Urinary bladder (tissue), 4 donors: Measurements from ENCODE around the gene YARS1. TPM values are rescaled to one million over a fixed set of nuclear protein-coding genes. Genes with fewer than 3 reads are reported as not detected.
A peak's percentile ranks its signal among the peaks of the same experiment; 100 is the strongest.

Source experiments
- DNase-seq: peaks from one replicate; pipeline ENCODE4 v3.0.0-alpha.2; 2015; ENCODE audit errors: extremely low spot score
- H3K27ac ChIP-seq: one replicate; pipeline ENCODE4 v1.5.1; 2013; ENCODE audit warnings: low read depth, mild to moderate bottlenecking, moderate library complexity
- H3K36me3 ChIP-seq: one replicate; pipeline ENCODE4 v1.6.1; 2013; ENCODE audit warnings: mild to moderate bottlenecking, moderate library complexity; ENCODE audit not compliant: insufficient read depth
- H3K4me1 ChIP-seq: one replicate; pipeline ENCODE4 v1.6.1; 2013; ENCODE audit warnings: mild to moderate bottlenecking, moderate library complexity; ENCODE audit not compliant: insufficient read depth
- H3K4me3 ChIP-seq: one replicate; pipeline ENCODE4 v1.5.1; 2013; ENCODE audit warnings: low read depth, low read length
- WGBS: extraction: QIAGEN DNeasy Blood & Tissue Kit; methylation state at CpG from one replicate; pipeline ENCODE4 v1.1.7; 2013; 5-methylcytosine and 5-hydroxymethylcytosine counted together
- polyA plus RNA-seq: library from polyadenylated mRNA; stranded (reverse); fragments of 200-250 nt; gene quantifications from one replicate; pipeline ENCODE4 v1.2.3, GENCODE V29; 2013
- total RNA-seq: library from RNA; depleted of rRNA; stranded (reverse); fragments of >200 nt; gene quantifications from one replicate; pipeline ENCODE4 v1.2.3, GENCODE V29; 2014
- donor health status: healthy with polysubstance abuse.
- donor health status: healthy.

Gene YARS1
- total and polyA plus RNA-seq, 2 donors: 33.4 to 39.8 TPM

- H3K27ac ChIP-seq: peak overlapping the region; percentile 72
- DNase-seq: no peak
These were observed 57.6 kb downstream of the YARS1 start for GRCh38 chr1:32759521-32759981.

GRCh38 chr1:32758795-32759430 lies 58.2 kb downstream of the YARS1 start:
- Histone ChIP-seq H3K36me3 (no peaks in the 10 kb centered on the region), H3K27ac (peak overlapping the region; percentile 64), H3K4me3 (no peak overlapping the region), H3K4me1 (no peaks in the 10 kb centered on the region)
- 88% methylated on average over 1 of the region's 1 CpG for WGBS
- no peak for DNase-seq

More at GRCh38 chr1:32759521-32759981, 57.6 kb downstream of the YARS1 start:
- WGBS: 66% methylated on average over 5 of the region's 5 CpGs
- Histone ChIP-seq H3K4me1 (no peaks in the 10 kb centered on the region), H3K36me3 (no peaks in the 10 kb centered on the region), H3K4me3 (no peak overlapping the region)

- WGBS: 73% methylated on average over 7 of the region's 7 CpGs
- H3K4me1 ChIP-seq: no peaks in the 10 kb centered on the region
- peak overlapping the region; percentile 64 for H3K27ac ChIP-seq
- no peak for DNase-seq
- H3K36me3 ChIP-seq: no peaks in the 10 kb centered on the region
- no peak overlapping the region for H3K4me3 ChIP-seq
These were observed 58.9 kb downstream of the YARS1 start for GRCh38 chr1:32758177-32758794.

- no peak for DNase-seq
- H3K36me3 ChIP-seq: no peaks in the 10 kb centered on the region
- WGBS: 77% methylated on average over 4 of the region's 4 CpGs
- H3K4me3 ChIP-seq: no peak overlapping the region
- peak overlapping the region; percentile 53 for H3K27ac ChIP-seq
- H3K4me1 ChIP-seq: no peaks in the 10 kb centered on the region
These were observed 59.8 kb downstream of the YARS1 start for GRCh38 chr1:32757213-32757895.

GRCh38 chr1:32755810-32756159 lies 61.4 kb downstream of the YARS1 start:
- H3K36me3 ChIP-seq: no peaks in the 10 kb centered on the region
- no peak overlapping the region for H3K4me3 ChIP-seq
- peak overlapping the region; percentile 65 for H3K27ac ChIP-seq
- no peaks in the 10 kb centered on the region for H3K4me1 ChIP-seq
- no peak for DNase-seq
- WGBS: 78% methylated on average over 3 of the region's 3 CpGs

GRCh38 chr1:32755098-32755809 lies 61.9 kb downstream of the YARS1 start:
- WGBS: 43% methylated on average over 10 of the region's 10 CpGs
- peak overlapping the region; percentile 77 for H3K4me3 ChIP-seq
- H3K4me1 ChIP-seq: no peaks in the 10 kb centered on the region
- H3K36me3 ChIP-seq: no peaks in the 10 kb centered on the region
- H3K27ac ChIP-seq: peak overlapping the region; percentile 65
- DNase-seq: no peak

- 4% methylated on average over 47 of the region's 47 CpGs for WGBS
- peak overlapping the region; percentile 77 for H3K4me3 ChIP-seq
- no peaks in the 10 kb centered on the region for H3K36me3 ChIP-seq
- no peak for DNase-seq
- peak overlapping the region; percentile 65 for H3K27ac ChIP-seq
- H3K4me1 ChIP-seq: no peaks in the 10 kb centered on the region
These were observed 62.7 kb downstream of the YARS1 start for GRCh38 chr1:32754317-32755097.

- H3K4me3 ChIP-seq: peak overlapping the region; percentile 77
- H3K27ac ChIP-seq: peak overlapping the region; percentile 55
- H3K36me3 ChIP-seq: no peaks in the 10 kb centered on the region
- 2% methylated on average over 65 of the region's 66 CpGs for WGBS
- no peaks in the 10 kb centered on the region for H3K4me1 ChIP-seq
- DNase-seq: no peak
These were observed 63.4 kb downstream of the YARS1 start for GRCh38 chr1:32753532-32754316.

- Histone ChIP-seq H3K36me3 (no peaks in the 10 kb centered on the region), H3K4me1 (no peaks in the 10 kb centered on the region), H3K27ac (no peak overlapping the region), H3K4me3 (no peak overlapping the region)
- no peak for DNase-seq
- 78% methylated on average over 3 of the region's 3 CpGs for WGBS
These were observed 67.4 kb downstream of the YARS1 start for GRCh38 chr1:32749771-32750170.

GRCh38 chr1:32749332-32749731 lies 67.8 kb downstream of the YARS1 start:
- no peak for DNase-seq
- WGBS: 90% methylated on average over 4 of the region's 4 CpGs
- H3K27ac ChIP-seq: no peak overlapping the region
- H3K36me3 ChIP-seq: no peaks in the 10 kb centered on the region
- no peak overlapping the region for H3K4me3 ChIP-seq
- H3K4me1 ChIP-seq: no peaks in the 10 kb centered on the region

GRCh38 chr1:32748926-32749325 lies 68.2 kb downstream of the YARS1 start:
- no peak overlapping the region for H3K4me3 ChIP-seq
- H3K27ac ChIP-seq: no peak overlapping the region
- WGBS: 90% methylated on average over 8 of the region's 8 CpGs

GRCh38 chr1:32748348-32748747 lies 68.8 kb downstream of the YARS1 start:
- H3K27ac ChIP-seq: no peak overlapping the region
- no peaks in the 10 kb centered on the region for H3K4me1 ChIP-seq
- H3K36me3 ChIP-seq: no peaks in the 10 kb centered on the region
- no peak overlapping the region for H3K4me3 ChIP-seq
- DNase-seq: no peak
- 94% methylated on average over 4 of the region's 4 CpGs for WGBS

More at GRCh38 chr1:32748926-32749325, 68.2 kb downstream of the YARS1 start:
- no peak for DNase-seq
- Histone ChIP-seq H3K36me3 (no peaks in the 10 kb centered on the region), H3K4me1 (no peaks in the 10 kb centered on the region)
